ENCODE measurements around the gene SERINC3. TPM values are rescaled to one million over a fixed set of nuclear protein-coding genes. Genes with fewer than 3 reads are reported as not detected.

The SERINC3 gene
- total RNA-seq, 1 donor from 2014 or later = 94.3 TPM

DNA sequence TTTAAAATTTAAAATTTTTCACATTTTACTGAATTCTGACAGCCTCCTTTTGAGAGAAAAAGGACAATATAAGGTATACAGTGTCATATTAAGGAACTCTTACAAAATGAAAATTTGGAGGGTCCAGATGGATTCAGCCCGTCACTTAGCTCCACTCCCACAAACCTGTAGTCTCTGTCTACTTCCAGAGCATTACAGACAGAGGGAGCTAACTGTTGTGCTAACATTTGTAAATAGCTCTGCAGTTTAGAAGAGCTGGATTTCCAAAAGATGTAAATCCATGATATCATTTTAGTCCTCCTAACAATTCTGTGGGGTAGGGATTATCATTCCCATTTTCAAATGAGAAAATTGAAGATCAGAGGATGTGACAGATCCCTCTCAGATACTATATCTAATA lies 16.1 kb upstream of the SERINC3 start:
- DNase-seq (ENCODE audit: low spot score) = no peak
- intact Hi-C loops (cut with DNase I) = loop anchor here (10.0 kb wide), 1 partner anchor 197 kb away; no protein-coding TSS in a partner anchor

DNA sequence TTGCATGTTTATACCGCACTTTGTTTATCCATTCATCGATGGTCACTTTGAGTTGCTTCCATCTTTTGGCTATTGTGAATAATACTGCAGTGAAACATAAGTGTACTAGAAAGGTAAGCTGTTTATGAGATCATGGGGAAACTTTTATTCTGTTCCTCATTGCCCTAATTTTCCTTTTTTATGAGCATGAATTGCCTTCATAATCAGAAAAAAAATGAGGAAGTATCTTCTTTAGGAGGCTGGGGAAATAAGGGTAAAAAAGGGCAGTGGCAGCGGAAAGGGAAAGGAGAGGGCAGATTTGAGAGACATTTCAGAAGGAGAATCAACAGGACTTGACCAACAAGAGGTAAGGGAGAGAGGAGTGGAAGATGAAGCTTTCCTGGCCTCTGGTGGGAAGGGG lies 14.3 kb upstream of the SERINC3 start:
- DNase-seq (ENCODE audit: low spot score) = no peak
- intact Hi-C loops (cut with DNase I) = loop anchor here (10.0 kb wide), 1 partner anchor 199 kb away; no protein-coding TSS in a partner anchor

DNA sequence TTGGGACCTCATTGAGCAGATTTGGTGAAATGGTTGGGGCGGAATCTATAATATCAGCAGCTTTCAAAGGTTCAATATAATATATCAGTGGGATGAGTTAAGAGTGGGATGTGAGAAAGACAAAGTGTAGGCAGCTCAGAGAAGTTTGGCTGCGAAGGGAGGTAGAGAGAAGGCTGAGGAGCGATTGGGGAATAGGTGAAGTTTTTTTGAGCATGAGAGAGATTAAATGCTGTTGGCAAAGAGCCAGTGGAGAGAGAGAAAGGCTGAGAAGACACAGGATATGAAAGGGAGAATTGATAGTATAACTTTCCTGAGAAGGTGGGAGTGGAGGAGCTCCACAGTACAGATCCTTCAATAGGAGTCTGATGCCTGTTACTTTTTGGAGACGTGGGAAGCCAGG lies 12.1 kb upstream of the SERINC3 start:
- intact Hi-C loops (cut with DNase I) = loop anchor here (2.0 to 10.0 kb wide), 2 partner anchors 77 to 201 kb away; no protein-coding TSS in a partner anchor
- DNase-seq (ENCODE audit: low spot score) = no peak

- intact Hi-C loops (cut with DNase I) = loop anchor here (2.0 to 10.0 kb wide), 2 partner anchors 78 to 202 kb away; no protein-coding TSS in a partner anchor
- no peak for DNase-seq (ENCODE audit: low spot score)
Measured at GRCh38 chr20:44532981-44533331, 11.1 kb upstream of the SERINC3 start.

DNA sequence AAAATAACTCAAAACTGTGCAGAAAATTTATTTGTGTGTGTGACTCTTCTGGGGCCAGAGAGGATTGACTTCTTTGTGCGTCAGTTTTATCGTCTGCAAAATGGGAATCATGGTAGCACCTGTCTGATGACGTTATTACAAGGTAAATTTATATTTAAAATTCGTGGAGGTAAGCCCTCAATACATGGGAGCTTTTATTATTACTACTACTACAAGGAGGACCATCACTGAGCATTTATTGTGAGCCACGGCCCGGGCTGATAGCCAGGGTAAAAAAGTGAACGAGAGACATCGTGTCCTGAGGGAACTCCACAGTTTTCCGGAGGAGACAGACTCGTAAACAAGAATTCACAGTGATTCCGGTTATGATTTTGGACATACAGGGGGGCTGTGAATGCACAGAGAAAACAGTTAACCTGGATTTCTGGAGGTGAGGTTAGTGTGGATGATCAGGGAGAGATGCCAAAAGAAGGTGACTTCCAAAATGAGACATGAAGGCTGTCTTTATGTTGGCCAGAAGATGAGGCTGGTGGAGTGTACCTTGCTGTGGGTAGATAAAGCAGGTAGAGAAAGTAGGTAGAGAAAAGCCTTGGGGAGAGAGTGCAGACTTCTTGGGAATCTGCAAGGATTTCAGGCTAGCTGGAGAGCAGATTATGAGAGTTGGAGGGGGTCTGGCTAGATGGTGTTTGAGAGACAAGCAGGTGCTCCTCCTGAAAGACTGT lies 10.6 kb upstream of the SERINC3 start:
- DNase-seq (ENCODE audit: low spot score) = no peak

GRCh38 chr20:44528309-44528708 lies 6.4 kb upstream of the SERINC3 start:
- DNase-seq (ENCODE audit: low spot score) = no peak
- intact Hi-C loops (cut with DNase I) = no loop called here

More for the DNA sequence above, 10.6 kb upstream of the SERINC3 start:
- intact Hi-C loops (cut with DNase I) = loop anchor here (2.0 to 10.0 kb wide), 2 partner anchors 78 to 202 kb away; no protein-coding TSS in a partner anchor

DNA sequence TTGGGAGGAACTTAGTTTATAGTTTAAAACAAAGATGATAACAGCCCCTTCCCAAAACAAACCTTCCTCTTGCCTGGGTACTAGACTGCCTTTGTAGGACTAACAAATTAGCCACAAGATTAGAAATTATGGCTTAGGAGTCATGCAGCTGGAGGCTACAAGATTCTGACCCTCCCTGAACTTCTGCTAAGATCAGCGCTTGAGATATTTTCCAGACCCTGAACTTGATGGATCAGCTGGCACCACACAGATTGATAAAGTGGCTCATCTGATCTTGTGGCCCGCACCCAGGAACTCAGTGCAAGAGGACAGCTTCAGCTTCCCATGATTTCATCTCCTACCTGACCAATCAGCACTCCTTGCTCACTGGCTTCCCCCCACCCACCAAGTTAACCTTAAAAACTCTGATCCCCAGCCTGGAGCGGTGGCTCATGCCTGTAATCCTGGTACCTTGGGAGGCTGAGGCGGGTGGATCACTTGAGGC lies 5.9 kb upstream of the SERINC3 start:
- no peak for DNase-seq (ENCODE audit: low spot score)
- intact Hi-C loops (cut with DNase I) = no loop called here

GRCh38 chr20:44526129-44526528 lies 4.3 kb upstream of the SERINC3 start:
- DNase-seq (ENCODE audit: low spot score) = no peak
- intact Hi-C loops (cut with DNase I) = no loop called here

- intact Hi-C loops (cut with DNase I) = loop anchor here (5.0 kb wide), 1 partner anchor 46 kb away; the partner anchor contains the start of gene TTPAL
- no peak for DNase-seq (ENCODE audit: low spot score)
Measured at GRCh38 chr20:44523746-44524145, 1.9 kb upstream of the SERINC3 start.

DNA sequence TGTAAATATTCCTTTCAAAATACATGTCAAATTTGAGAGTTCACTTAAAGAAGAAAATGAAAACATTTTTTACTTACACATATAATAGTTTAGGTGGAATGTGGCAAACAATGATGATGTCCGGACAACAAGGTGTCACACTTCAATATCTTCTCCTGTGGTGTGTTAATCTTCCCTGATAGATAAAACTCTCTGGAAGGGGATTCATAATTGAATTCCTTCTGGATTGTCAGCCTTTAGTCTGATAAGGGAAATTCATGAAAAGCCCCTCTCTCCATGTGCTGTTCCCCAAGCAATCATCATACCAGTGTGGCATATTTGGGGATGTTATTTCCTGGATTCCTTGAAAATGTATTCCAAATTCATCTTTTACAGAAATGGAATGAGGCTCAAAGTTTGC lies 971 bp upstream of the SERINC3 start:
- DNase-seq (ENCODE audit: low spot score) = no peak
- intact Hi-C loops (cut with DNase I) = loop anchor here (5.0 kb wide), 1 partner anchor 46 kb away; the partner anchor contains the start of gene TTPAL

GRCh38 chr20:44520881-44521280 lies 989 bp downstream of the SERINC3 start:
- DNase-seq (ENCODE audit: low spot score) = no peak
- intact Hi-C loops (cut with DNase I) = loop anchor here (5.0 kb wide), 1 partner anchor 44 kb away; the partner anchor contains the start of gene TTPAL

GRCh38 chr20:44518248-44518647 lies 3.6 kb downstream of the SERINC3 start:
- intact Hi-C loops (cut with DNase I) = no loop called here
- no peak for DNase-seq (ENCODE audit: low spot score)

- DNase-seq (ENCODE audit: low spot score) = no peak
- intact Hi-C loops (cut with DNase I) = no loop called here
Measured at GRCh38 chr20:44517454-44517853, 4.4 kb downstream of the SERINC3 start.

DNA sequence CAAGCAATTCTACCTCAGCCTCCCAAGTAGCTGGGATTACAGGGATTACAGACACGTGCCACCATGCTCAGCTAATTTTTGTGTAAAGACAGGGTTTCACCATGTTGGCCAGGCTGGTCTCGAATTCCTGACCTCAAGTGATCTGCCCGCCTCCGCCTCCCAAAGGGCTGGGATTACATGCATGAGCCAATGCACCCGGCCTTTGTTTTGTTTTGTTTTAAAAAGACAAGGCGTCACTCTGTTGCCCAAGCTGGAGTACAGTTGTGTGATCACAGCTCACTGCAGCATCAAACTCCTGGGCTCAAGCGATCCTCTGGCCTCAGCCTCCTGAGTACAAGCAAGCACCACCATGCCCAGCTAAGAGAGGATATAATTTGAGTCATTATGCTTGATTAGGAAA lies 5.4 kb downstream of the SERINC3 start:
- DNase-seq (ENCODE audit: low spot score) = no peak

DNA sequence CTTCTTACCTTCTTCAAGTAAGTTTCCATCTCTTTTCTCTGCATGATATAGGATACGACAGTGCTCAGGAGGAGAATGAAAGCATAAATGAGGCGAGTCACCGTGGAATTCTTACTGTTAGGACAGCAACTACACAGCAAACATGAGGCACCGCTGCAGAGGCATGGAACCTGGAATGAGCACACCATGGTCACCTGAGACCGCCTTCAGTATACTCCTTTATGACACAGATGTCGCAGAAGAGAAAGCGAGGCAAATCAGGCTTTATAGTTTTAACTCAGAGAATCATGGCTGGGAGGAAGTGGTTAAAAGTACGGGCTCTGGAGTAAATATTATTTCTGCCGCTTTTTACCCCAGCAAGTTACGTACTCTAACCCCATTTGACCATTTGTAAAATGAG lies 8.0 kb downstream of the SERINC3 start:
- intact Hi-C loops (cut with DNase I) = no loop called here
- no peak for DNase-seq (ENCODE audit: low spot score)

More for the DNA sequence above, 5.4 kb downstream of the SERINC3 start:
- intact Hi-C loops (cut with DNase I) = no loop called here

DNA sequence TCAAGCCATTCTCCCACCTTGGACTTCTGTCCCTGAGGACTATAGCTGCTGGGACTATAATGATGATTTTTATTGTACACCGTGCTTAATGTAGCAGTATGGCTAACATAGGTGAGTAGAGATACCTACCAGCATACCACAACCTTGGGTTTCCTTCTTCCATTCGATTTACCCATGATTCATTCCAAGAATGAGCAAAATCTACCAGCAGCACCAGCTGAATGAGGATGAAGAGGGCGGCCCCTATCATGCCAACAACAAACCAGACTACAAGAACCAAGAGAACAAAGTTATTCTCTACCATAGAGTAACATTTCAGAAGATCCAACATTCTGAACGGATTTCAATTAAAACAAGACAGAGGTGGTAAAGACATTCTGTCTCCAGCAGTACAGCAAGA lies 12.1 kb downstream of the SERINC3 start:
- no peak for DNase-seq (ENCODE audit: low spot score)
- intact Hi-C loops (cut with DNase I) = no loop called here

- no peak for DNase-seq (ENCODE audit: low spot score)
- intact Hi-C loops (cut with DNase I) = no loop called here
Measured at GRCh38 chr20:44504402-44505307, 17.2 kb downstream of the SERINC3 start.

- intact Hi-C loops (cut with DNase I) = no loop called here
- DNase-seq (ENCODE audit: low spot score) = no peak
Measured at GRCh38 chr20:44502968-44503367, 18.9 kb downstream of the SERINC3 start.

DNA sequence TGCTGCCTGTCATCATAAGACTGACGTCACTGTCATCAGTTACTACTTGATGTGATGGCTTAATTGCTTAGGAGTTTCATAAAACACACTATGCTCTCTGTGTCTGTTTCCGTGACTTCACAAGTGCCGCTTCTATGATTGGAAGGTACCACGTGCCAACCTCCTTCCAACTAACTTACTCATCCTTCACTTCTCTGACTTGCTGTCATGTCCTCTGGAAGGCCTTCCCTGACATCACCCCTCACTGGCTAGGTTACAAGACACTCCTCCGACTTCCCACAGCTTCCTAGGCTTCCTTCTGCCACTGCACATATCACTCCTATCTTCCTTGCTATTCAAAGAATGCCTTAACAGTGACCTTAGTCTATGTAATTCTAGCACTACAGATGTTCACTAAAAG lies 20.4 kb downstream of the SERINC3 start:
- DNase-seq (ENCODE audit: low spot score) = no peak
- intact Hi-C loops (cut with DNase I) = no loop called here

DNA sequence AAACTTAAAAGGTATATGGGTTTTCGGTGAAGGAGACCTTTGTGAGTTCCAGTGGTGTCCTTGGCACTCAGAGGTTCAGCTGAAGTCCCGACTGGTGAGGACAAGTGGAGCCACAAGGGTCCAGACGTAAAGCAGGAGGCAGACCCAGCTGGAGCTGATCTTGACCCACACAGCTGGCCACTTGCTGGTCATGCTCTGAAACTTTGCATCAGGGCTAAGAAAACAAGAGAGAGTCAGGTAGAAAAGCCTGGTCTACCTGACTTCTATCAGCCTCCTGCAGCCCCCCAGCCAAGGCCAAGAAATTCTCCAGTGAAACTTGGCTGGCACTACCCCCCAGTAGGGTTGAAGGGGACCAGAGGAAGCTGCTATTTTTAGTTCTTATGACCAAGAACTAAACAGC lies 21.6 kb downstream of the SERINC3 start:
- DNase-seq (ENCODE audit: low spot score) = no peak
- intact Hi-C loops (cut with DNase I) = no loop called here
